Activated gamma-delta T cell treated with anti-CD3 and anti-CD28 coated beads, Interleukin-2, amount 50 U/mL, for 16 hours (primary cell): ENCODE measurements around the gene PRKN.
"Not testable (repeated sequence)": the region's sequence is repeated elsewhere in the genome, so short reads cannot be mapped to it uniquely, and the experiment has no call there.

Experiments used
- DNase-seq: peaks from one replicate; pipeline ENCODE4 v3.0.0-alpha.2; 2020; ENCODE audit warnings: low read depth

Gene PRKN

DNA sequence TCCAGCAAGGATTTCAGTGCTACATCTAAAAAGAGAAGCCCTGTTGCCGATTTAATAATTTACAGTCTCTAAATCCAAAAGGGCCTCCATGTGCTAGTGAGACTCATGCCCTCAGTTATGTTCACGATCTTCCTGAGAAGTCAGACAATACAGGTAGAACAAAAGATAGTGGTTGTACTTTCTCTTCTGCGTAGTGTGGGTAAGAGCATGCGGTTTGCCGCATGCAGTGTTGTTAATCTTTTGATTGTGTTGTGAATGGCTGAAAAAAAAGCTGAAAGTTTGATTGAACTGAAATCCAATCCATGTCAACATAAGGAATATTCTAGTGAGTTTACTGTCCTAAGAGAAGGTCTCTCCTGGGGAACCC, 1379.0 kb downstream of the PRKN start:
- no peak for DNase-seq

DNA sequence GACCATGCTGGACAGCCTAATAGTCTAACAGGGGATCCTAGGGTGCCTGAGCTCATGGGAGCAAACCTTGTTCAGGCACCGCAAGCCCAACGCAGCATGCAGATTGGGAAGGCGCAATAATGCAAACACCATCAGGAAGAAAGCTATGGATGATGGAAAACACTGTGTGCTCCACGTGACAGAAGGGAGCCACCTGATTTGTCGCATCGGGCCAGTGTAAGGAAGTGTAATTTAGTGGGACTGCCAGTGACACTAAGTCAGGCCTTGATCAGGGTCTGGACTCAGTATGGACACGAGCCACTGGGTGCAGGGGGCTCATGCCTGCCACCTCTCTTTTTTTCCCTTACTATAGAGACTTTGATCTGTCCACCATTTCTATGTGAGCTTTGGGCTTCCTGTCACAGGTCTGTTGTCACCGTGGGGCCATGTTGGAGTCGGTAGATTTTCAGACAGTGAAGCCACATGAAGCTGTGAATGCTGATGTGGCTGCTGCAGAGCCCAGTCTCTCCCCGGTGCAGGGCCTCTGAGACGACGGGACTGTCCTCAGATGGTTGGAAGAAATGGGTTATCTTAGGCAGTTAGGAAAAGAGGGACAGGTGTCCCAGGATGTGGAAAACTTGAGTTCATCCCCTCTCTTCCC, 1379.5 kb downstream of the PRKN start:
- DNase-seq: no peak

DNA sequence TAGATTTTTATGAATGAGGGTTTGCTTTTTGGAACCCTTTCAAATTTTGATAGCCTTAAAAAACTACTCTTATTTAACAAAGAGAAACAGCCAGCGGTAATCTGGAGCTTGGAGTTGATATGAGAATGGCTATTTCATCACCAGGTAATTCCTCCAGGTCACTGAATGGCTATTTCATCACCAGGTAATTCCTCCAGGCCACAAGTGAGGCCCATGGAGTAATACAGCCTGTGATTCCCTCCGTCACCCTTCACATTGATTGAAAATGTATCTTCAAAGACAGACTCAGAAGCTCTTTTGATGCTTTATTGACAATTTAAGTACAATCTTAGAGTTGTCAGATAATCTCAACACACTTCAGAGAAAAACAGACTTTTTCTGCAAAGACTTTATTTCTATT, 1380.4 kb downstream of the PRKN start:
- no peak for DNase-seq

DNA sequence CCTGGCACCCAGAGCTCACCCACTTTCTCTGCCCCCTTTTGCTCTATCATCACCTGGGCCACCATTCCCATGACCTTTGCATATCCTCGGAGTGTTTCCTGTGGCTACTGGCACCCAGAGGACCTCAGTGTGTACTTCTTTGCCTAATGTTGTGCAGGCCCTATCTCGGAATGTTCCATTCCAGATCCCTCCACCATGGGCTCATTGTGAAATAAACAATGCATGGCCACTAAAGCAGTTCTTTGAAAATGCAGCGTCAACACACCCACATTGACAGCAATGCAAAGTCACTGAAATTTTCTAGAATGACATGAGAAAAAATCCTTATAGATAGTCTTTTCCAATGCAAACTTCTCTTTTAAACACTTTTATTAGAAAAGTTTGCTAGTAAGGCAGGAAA, 1380.8 kb downstream of the PRKN start:
- DNase-seq: no peak

DNA sequence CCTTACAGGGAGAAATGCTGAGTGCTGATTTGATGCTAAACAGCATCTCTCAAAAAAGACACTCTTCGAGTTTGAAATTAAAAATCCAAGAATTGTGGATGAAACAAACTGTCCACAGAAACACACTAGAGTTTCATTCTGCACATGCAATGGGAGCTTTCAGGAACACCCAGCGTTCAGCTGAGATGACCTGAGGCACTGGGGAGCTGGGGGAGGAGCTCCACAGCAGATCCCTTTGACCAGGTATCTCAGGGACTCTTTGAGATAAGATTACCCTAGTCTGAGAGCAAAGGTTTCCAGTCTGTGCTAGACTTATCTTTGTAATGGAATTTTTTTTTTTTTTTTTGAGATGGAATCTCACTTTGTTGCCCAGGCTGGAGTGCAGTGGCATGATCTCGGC, 1382.9 kb downstream of the PRKN start:
- no peak for DNase-seq

DNA sequence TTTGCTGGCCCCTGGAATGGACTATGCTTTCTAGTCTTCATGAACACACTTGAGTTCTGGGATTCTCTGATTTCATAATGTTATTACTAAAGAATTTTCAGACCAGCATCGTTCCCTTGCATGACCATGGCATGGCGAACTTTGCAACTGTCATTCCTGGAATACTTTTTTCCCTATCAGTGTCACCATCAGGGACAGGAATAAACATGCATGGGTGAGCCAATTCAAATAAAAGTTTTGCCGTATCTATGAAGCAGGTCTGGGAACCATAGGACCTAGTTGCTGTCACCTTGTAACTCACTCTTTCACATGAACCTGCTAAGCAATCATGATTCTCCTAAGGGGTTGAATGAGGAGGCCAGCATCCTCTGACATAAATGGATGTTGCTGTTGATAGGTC, 1385.5 kb downstream of the PRKN start:
- no peak for DNase-seq

DNA sequence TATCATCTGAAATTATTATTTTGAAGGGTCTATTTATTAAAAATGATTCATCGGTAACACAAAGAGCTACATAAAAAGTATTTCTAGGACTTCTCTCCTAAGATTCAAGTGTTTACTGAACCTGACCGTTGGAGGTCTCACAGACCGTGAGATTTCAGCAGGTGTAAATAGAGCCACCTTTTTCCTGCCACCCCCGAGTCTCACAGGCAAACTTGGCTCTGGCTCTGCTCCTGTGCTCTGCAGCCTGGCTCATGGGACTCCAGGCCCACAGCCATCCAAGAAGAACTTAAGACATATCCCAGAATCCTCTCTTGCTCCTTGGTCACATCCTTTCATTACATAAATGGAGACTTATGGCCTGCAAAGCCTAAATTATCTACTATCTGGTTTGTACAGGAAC, 1385.9 kb downstream of the PRKN start:
- DNase-seq: no peak

DNA sequence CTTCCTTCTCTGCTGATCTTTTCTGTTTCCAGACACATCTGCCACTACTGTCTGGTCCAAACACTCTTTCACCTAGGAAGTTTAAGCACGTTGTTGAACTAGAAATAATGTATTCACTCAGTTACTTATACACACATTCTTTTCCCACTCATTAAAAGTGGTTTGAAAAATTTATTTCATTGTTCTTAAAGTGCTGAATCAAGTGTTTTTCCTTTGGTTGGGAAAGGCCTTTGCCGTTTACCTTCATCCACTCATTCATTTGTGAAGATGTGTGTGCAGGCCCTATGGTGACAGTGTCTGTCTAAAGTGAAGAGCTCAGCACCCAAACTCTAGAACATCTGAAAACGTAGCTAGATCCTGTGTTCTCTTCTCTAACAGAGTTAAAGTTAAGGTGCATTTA, 1389.6 kb downstream of the PRKN start:
- DNase-seq: no peak

DNA sequence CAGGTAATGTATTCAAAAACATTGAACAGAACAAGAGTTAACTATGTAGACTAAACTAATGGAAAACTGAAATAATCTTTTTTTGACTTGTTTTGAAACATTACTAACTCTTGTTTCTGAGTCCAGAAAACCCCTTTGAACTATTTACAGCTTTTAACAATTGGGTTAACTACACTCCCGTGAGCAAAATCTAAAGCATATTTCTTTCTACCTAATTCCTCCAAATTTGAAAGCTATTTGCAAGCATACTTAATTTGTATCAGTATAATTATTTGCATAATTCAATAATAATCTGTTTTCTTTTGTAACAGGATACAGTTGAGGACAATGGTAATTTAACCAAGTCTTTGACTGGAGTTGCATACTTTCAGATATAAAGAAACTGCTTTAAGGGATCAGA, 1391.1 kb downstream of the PRKN start:
- DNase-seq: no peak

DNA sequence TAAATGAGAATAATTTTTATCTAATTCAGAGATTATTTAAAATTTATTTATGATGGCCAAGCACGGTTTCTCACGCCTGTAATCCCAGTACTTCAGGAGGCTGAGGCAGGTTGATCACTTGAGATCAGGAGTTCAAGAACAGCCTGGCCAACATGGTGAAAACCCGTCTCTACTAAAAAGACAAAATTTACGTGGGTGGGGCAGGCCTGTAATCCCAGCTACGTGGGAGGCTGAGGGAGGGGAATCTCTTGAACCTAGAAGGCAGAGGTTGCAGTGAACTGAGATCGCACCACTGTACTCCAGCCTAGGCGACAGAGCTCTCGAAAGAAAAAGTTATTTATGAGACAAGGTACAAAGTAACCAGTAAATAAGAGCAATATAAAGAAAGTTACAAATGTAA, 1394.2 kb downstream of the PRKN start:
- no peak for DNase-seq

DNA sequence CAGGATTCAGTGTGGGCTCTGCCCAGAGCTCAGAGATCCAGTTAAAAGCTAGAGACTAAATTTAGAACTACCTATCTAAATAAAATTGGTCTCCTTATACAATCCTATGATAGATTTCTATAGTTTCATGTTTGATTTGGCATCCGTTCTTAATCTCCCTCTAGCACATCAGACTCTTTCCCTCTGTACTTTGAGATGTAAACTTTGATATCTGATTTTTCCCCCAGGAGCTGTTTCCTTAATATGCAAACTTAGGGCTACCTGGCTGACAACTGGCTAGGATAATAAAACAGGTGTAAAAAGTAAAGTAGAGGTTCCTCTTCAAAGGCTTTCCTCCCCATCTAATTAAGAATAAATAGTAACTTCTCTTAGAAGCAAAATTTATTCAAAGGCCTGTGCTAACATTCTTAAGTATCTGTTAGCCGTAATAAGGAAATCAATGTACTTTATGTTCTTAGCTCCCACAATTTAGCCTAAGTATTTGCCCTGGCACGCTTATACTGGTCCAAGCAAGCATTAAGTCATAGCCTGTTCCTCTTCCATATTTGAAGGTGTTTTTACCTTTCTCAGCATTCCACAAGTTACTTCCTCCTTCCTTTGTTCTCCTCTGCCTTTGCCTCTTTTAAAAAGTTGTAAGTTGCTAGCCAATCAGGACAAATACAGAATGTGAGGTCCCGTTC, 1396.0 kb downstream of the PRKN start:
- not testable (repeated sequence) for DNase-seq

DNA sequence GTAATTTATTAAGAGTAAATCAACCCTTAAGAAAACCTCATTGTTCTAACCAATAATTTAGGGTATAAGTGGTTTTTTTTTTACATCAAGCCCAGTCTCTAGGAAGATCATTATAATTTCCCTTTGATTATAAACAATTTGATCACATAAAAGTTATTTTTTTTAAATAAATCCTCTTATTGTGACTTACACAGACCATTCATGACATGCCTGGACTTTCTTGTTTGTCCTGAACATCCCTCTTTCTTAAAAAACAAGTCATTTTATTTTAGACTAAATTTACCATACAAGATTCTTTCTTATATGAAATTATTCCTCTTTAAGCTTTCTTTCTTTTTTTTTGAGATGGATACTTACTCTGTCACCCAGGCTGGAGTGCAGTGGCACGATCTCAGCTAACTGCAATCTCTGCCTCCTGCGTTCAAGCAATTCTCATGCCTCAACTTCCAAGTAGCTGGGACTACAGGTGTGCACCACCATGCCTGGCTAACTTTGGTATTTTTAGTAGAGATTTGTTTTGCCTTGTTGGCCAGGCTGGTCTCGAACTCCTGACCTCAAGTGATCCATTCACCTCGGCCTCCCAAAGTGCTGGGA, 1400.1 kb downstream of the PRKN start:
- DNase-seq: no peak

DNA sequence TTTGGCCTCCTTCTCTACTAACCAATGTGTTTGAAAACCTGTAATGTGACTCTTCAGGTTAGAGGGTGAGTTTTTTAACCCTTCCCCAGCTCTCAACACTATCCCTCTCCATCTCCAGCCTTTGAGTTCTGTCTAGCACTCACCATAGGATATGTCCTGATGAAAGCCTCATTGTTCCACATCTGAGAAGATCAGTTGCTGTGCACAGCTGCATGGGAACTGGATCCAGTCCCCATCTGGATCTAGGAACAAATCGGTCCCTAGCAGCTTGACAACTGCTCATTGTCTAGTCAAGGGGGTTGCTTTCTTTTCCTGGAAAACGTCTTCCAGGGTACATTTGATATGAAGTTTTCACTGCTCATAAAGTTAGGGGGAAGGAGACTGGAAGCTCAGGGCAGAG, 1408.3 kb downstream of the PRKN start:
- no peak for DNase-seq

DNA sequence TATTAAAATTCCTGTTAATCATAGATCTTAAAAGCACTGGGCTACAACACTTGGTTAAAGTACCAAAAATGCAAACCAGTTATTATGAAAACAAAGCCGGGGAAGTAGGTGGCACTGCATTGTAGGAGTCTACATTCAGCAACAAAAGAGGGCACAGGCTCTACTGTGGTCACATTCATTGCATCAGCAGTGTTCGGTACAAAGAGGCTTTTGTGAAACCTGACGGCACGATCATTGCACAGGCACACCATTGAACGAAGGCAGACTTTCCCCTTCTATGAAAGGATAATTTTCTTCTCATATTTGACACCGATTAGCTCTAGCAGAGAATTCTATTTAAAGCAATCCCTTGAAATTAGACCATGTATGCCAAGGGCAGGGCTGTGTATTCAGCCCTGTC, 1409.1 kb downstream of the PRKN start:
- DNase-seq: no peak

DNA sequence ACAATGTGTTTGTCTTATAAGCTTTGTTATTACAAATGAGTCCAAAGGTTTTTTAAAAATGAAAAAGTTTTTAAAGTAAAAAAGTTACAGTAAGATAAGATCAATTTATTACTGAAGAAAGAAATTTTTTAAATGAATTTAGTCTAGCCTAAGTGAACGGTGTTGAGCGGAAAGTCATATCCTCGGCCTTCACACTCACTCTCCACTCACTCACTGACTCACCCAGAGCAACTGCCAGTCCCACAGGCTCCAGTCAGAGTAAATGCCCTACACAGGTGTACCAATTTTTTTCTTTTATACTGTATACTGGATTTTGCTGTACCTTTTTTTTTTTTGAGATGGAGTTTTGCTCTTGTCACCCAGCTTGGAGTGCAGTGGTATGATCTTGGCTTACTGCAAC, 1411.0 kb downstream of the PRKN start:
- no peak for DNase-seq

DNA sequence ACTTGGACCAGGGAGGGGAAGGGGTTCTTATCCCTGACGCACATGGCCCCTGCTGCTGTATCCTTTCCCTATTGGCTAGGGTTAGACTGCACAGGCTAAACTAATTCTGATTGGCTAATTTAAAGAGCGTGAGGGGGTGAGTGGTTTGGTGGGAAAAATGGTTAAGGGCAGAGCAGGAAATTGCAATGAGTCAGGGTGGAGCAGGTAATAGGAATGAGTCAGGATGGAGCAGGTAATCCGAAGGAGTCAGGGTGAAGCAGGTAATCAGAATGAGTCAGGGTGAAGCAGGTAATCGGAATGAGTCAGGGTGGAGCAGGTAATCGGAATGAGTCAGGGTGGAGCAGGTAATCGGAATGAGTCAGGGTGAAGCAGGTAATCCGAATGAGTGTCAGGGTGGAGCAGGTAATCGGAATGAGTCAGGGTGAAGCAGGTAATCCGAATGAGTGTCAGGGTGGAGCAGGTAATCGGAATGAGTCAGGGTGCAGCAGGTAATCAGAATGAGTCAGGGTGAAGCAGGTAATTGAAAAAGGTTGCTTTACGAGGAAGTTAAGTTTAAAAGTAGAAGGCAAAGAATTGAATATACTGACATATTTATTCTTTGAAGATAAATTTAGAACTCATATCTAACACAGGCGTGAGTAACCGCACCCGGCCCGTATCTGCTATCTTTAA, 1412.2 kb downstream of the PRKN start:
- not testable (repeated sequence) for DNase-seq

DNA sequence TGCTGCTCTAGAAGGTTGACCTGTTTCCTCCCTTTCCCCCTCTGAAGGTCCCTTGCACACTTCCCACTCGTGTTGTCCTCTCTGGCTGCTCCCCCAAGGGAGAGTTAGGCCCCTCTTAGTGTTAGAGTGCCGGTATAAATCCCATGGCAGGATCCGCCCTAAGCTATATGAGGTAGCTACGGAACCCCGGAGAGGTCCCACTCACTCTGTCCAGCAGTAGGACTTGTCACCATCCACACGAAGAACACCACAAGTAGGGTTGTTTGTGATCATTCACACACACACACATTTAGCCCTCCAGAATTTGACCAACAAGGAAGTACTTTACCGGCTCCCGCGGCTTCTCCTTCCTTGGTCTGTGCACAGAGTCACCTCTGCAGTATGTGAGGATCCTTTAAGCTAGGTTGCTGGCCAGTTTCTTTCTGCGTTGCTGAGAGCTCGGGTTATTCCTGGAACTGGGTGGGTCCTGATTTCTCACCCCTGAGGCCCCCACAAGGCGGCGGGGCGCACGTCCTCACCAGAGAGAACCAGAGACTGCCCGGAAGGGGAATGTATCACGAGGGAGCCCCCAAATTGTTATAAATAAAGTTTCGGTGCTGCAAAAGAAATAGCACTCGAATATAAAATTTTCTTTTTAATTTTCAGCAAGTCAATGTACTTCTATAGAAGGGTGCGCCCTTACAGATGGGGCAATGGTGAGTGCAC, 1412.9 kb downstream of the PRKN start:
- not testable (repeated sequence) for DNase-seq

DNA sequence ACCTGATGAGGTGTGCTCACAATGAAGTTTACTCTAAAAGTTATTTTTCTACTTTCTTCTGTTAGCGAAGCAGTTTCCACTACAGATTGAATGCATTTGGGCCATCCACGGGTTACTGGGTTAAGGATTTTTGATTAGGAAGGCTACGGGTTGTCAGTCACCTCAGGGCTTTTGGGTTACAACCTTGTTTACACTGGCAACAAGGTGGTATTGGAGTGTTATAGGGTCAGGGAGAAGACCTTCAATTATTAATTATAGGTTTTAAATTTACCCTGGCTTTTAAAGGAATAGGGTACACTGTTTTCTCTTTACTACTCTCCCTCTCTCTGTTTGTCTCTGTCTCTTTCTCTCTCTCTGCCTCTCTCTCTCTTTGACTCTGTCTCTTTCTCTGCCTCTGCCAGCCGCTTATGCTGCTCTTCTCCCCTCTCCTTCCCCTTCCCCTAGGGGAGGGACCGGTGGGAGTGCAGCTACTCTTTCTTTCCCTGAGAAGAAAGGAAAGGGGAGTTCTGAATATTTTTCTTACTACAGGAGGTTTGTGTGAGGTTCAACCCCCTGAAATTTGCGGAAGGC, 1413.5 kb downstream of the PRKN start:
- no peak for DNase-seq

DNA sequence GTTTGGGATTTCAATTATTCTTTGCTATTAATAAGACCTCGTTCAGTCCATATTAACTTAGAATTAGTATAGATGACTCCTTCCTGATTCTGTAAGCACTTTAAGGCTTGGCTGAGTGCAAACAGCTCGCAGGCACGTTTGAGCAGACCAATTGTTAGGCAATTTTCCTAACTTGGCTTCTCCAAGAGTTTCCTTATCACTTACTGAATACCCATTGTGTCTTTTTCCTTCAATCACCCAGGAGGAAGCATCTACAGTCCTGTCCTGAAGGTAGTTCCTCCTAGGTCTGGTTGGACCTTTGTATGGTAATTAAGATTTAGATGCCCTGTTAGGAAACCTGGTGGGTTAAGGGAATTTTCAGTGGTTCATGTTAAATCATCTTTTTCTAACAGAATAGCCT, 1414.1 kb downstream of the PRKN start:
- DNase-seq: not testable (repeated sequence)

DNA sequence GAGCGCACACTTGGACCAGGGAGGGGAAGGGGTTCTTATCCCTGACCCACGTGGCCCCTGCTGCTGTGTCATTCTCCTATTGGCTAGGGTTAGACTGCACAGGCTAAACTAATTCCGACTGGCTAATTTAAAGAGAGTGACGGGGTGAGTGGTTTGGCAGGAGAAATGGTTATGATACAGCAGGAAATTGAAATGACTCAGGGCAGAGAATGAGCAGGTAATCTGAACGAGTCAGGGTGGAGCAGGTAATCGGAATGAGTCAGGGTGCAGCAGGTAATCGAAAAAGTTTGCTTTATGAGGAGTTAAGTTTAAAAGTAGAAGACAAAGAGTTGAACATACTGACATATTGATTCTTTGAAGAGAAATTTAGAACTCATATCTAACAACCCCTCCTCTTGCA, 1417.8 kb downstream of the PRKN start:
- not testable (repeated sequence) for DNase-seq

DNA sequence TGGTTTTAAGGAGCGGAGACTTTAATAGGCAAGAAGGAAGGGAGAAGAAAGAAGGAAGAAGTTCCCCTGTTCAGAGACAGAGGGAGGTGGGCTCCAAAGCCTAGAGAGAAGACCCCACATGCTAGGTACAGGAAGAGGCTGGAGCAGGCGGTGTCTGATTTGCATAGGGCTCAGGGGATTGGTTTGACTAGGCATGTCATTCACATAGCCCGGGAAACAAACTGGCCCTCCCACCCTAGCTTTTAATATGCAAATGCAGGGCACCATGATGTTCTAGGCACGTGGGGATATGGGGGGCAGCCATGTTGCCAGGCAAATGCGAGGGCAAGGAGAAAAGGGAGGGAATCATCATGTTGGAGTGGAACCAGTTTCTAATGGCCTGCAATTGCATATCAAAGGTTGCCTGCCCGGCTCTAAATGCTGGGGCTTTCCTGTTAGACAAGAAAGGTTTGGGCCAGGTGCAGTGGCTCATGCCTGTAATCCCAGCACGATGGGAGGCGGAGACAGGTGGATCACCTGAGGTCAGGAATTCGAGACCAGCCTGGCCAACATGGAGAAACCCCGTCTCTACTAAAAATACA, 1419.4 kb downstream of the PRKN start:
- DNase-seq: no peak

DNA sequence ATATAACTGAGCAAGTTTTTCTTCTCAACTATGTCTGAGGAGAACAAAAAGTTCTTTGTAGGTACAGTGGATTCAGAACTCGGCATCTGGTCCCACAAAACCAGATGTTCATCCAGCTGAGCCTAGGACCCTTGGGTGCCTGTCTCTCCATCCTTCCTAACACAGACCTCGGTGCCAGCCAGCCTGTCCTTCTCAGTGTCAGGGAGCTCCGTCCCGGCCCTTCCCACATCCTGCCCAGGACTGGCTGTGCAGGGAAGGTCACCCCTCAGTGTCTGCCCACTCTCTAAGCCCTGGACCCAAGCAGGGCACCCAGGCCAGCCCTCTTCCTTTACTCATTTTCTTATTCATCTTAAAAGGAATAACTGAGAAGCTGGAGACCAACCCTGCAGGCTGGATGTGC, 1421.7 kb downstream of the PRKN start:
- no peak for DNase-seq
